Cardiac muscle cell (in vitro differentiated cells and primary cell): ENCODE measurements around the gene UMAD1. TPM values are rescaled to one million over a fixed set of nuclear protein-coding genes. Genes with fewer than 3 reads are reported as not detected.

Experiments
- DNase-seq, 2 donors: peaks; one replicate each; pipeline versions ENCODE4 v3.0.0 to v3.0.0-alpha.2; 2010 to 2017; ENCODE audit warnings: low read depth in 1 of 2, low spot score in 1 of 2
- H3K27ac ChIP-seq: fragments of 200-600 bp; sonication (generic); 2 replicates; pipeline ENCODE4 v1.5.1; 2016
- H3K27me3 ChIP-seq: fragments of 200-600 bp; sonication (generic); 2 replicates; pipeline ENCODE4 v1.6.0; 2016; ENCODE audit warnings: control low read depth
- H3K36me3 ChIP-seq: fragments of 200-600 bp; sonication (generic); 2 replicates; pipeline ENCODE4 v1.5.1; 2016; ENCODE audit warnings: control low read depth
- H3K4me1 ChIP-seq: fragments of 200-600 bp; sonication (generic); 2 replicates; pipeline ENCODE4 v1.8.1; 2017; ENCODE audit warnings: low read depth, mild to moderate bottlenecking, mixed run types
- H3K4me3 ChIP-seq: fragments of 200-600 bp; sonication (generic); 2 replicates; pipeline ENCODE4 v1.5.1; 2016; ENCODE audit warnings: mild to moderate bottlenecking
- H3K9me3 ChIP-seq: fragments of 200-600 bp; sonication (generic); 2 replicates; pipeline ENCODE4 v1.5.1; 2017; ENCODE audit warnings: low read depth, mild to moderate bottlenecking, control low read depth
- CTCF ChIP-seq: IDR thresholded peaks from 2 replicates; pipeline ENCODE4 v1.5.1; 2012; ENCODE audit warnings: low read depth, mild to moderate bottlenecking, low read length
- polyA plus RNA-seq: library from polyadenylated mRNA; unstranded; fragments of >200 nt; fragmentation: Nextera tagmentation; extraction: Ambion mirVana; gene quantifications from 2 replicates; pipeline ENCODE4 v1.2.1, GENCODE V29; 2016
- total RNA-seq: library from RNA; depleted of rRNA; stranded (reverse); fragments of >200 nt; gene quantifications from 2 replicates; pipeline ENCODE4 v1.2.3, GENCODE V29; 2016

The UMAD1 gene
- total and polyA plus RNA-seq, 2 experiments from 2014 or later: 8.2 to 12.9 TPM

- Histone ChIP-seq H3K27me3 (no peaks in the 10 kb centered on the region), H3K27ac (no peak overlapping the region), H3K36me3 (no peaks in the 10 kb centered on the region), H3K9me3 (no peaks in the 10 kb centered on the region), H3K4me1 (peaks cover 5% of the 10 kb centered on the region), H3K4me3 (no peak overlapping the region)
- DNase-seq: no peak
- TF ChIP-seq CTCF: no peak
Measured at GRCh38 chr7:7664291-7664690, 23.7 kb downstream of the UMAD1 start.

- Histone ChIP-seq H3K27ac (no peak overlapping the region), H3K4me1 (peaks cover 5% of the 10 kb centered on the region), H3K9me3 (no peaks in the 10 kb centered on the region), H3K36me3 (no peaks in the 10 kb centered on the region), H3K27me3 (no peaks in the 10 kb centered on the region), H3K4me3 (no peak overlapping the region)
- DNase-seq: no peak
- TF ChIP-seq CTCF: no peak
Measured at GRCh38 chr7:7665031-7665430, 24.5 kb downstream of the UMAD1 start.

- no peak for TF ChIP-seq CTCF
- Histone ChIP-seq H3K27me3 (no peaks in the 10 kb centered on the region), H3K36me3 (no peaks in the 10 kb centered on the region), H3K4me3 (no peak overlapping the region), H3K27ac (no peak overlapping the region), H3K9me3 (no peaks in the 10 kb centered on the region), H3K4me1 (peaks cover 5% of the 10 kb centered on the region)
- DNase-seq: no peak
Measured at GRCh38 chr7:7667187-7667586, 26.6 kb downstream of the UMAD1 start.

- H3K9me3 ChIP-seq: no peaks in the 10 kb centered on the region
- no peak overlapping the region for H3K27ac ChIP-seq
- H3K4me3 ChIP-seq: no peak overlapping the region
- no peak for TF ChIP-seq CTCF
- no peaks in the 10 kb centered on the region for H3K36me3 ChIP-seq
- DNase-seq: no peak
- H3K4me1 ChIP-seq: peaks cover 5% of the 10 kb centered on the region
- H3K27me3 ChIP-seq: no peaks in the 10 kb centered on the region
Measured at GRCh38 chr7:7668706-7669105, 28.2 kb downstream of the UMAD1 start.

- DNase-seq: no peak
- no peak for TF ChIP-seq CTCF
- Histone ChIP-seq H3K36me3 (no peaks in the 10 kb centered on the region), H3K27ac (no peak overlapping the region), H3K27me3 (no peaks in the 10 kb centered on the region), H3K9me3 (no peaks in the 10 kb centered on the region), H3K4me1 (no peaks in the 10 kb centered on the region), H3K4me3 (no peak overlapping the region)
Measured at GRCh38 chr7:7670490-7670889, 29.9 kb downstream of the UMAD1 start.

GRCh38 chr7:7671361-7671760 lies 30.8 kb downstream of the UMAD1 start:
- DNase-seq: no peak
- no peaks in the 10 kb centered on the region for H3K36me3 ChIP-seq
- no peaks in the 10 kb centered on the region for H3K27me3 ChIP-seq
- H3K9me3 ChIP-seq: no peaks in the 10 kb centered on the region
- no peak overlapping the region for H3K4me3 ChIP-seq
- no peak overlapping the region for H3K27ac ChIP-seq
- no peaks in the 10 kb centered on the region for H3K4me1 ChIP-seq
- no peak for TF ChIP-seq CTCF
